ENCODE results near the gene UBXN2A.
A peak's percentile ranks its signal among the peaks of the same experiment; 100 is the strongest.

The UBXN2A gene

DNA sequence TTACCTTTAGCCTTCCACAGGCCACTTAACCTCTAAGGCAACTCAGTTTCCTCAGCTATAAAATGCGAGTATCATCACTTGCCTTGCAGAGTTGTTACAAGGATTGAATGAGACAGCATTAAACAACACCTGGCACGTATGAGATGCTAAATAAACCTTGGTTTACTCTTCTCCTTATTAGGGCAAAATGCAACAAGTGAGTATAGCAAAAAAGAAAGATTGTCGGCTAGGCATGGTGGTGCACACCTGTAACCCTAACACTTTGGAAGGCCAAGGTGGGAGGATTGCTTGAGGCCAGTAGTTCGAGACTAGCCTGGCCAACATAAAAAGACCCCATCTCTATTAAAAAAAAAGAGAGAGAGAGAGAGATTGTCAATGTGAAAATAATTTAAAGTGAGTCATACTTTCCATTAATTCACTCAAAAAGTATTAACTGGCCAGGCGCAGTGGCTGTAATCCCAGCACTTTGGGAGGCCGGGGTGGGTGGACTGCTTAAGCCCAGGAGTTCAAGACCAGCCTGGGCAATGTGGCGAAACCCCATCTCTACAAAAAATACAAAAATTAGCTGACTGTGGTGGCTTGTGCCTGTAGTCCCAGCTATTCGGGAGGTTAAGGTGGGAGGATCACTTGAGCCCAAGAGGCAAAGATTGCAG, 21.3 kb upstream of the UBXN2A start:
- no peak overlapping the region for H3K4me3 ChIP-seq (ENCODE audit: low read depth, low read length)
- in situ Hi-C loops (cut with HindIII; ENCODE audit: low sequenced_read_pairs), result no loop called here
- no peak for DNase-seq (ENCODE audit: low read depth)
- TF ChIP-seq, protein P1, sequence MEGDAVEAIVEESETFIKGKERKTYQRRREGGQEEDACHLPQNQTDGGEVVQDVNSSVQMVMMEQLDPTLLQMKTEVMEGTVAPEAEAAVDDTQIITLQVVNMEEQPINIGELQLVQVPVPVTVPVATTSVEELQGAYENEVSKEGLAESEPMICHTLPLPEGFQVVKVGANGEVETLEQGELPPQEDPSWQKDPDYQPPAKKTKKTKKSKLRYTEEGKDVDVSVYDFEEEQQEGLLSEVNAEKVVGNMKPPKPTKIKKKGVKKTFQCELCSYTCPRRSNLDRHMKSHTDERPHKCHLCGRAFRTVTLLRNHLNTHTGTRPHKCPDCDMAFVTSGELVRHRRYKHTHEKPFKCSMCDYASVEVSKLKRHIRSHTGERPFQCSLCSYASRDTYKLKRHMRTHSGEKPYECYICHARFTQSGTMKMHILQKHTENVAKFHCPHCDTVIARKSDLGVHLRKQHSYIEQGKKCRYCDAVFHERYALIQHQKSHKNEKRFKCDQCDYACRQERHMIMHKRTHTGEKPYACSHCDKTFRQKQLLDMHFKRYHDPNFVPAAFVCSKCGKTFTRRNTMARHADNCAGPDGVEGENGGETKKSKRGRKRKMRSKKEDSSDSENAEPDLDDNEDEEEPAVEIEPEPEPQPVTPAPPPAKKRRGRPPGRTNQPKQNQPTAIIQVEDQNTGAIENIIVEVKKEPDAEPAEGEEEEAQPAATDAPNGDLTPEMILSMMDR (IDR thresholded peaks at IDR 0.05; ENCODE audit: low read depth, low read length, missing control alignments), result no peak

DNA sequence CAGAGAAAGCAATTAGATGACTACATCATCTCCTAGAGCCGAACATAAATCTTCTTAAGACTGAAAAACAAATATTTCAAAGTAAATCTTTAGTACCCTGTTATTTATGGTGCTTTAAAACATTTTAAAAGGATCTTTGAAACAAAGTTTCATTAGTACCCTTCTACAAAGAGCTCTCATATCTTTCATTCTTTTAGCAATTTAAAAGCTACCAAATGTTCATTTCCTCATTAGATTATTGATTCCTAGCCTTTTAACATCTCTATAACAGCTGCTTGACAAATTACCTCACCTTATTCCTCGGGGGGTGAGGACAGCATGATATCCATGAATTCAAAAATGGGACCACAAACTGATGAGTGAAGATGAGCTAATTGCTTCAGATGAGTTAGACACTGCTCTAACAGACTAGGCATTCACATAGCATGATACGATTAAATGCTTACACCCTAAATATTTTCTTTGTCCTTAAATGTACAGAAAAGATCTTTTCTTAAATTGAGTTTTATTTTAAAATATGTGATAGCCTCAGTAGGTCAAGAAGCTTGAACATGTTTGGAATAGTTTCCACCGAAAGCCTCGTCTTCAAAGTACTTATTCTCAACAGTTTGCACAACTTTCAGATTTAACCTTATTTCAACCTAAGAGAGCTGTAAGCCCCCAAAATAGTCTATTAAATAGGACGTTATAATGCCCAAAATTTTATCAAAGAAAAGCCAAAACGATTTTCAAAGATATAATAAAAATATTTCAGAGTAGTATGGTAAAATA, 15.5 kb upstream of the UBXN2A start:
- no peak for DNase-seq (ENCODE audit: low read depth)
- TF ChIP-seq, protein P1 (IDR thresholded peaks at IDR 0.05; ENCODE audit: low read depth, low read length, missing control alignments), result no peak
- in situ Hi-C loops (cut with HindIII; ENCODE audit: low sequenced_read_pairs), result no loop called here
- peak overlapping the region; percentile 79 for H3K4me3 ChIP-seq (ENCODE audit: low read depth, low read length)

DNA sequence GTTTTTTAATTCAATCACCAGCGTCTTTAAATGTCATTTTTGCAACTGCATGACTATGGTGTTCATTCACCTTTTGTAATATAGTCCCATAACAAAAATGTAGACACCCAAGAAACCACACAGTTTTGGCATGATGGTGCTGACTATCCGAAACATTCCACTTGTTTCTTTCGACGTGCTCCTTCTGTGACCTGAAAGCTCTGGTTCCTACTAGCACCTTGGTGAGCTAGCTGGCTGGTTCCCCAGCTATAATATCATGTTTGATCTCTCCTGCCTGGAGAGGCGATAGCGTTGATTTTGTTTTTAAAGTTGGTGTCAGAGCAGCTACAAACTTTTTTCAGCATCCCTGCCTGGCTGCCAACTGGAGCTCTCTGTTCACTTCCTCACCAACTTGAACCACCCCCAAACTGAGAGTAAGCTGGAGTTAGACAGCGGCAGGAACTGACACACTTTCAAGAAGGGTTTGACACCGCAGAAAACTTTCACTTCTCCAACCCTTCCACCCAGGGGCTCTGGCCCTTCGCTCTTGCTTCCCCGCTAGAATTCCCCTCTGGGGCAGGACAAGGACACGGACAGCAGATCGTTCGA, 14.5 kb upstream of the UBXN2A start:
- no peak for DNase-seq (ENCODE audit: low read depth)
- H3K4me3 ChIP-seq (ENCODE audit: low read depth, low read length), result peak overlapping the region; percentile 79
- in situ Hi-C loops (cut with HindIII; ENCODE audit: low sequenced_read_pairs), result no loop called here
- TF ChIP-seq, protein P1 (IDR thresholded peaks at IDR 0.05; ENCODE audit: low read depth, low read length, missing control alignments), result no peak

DNA sequence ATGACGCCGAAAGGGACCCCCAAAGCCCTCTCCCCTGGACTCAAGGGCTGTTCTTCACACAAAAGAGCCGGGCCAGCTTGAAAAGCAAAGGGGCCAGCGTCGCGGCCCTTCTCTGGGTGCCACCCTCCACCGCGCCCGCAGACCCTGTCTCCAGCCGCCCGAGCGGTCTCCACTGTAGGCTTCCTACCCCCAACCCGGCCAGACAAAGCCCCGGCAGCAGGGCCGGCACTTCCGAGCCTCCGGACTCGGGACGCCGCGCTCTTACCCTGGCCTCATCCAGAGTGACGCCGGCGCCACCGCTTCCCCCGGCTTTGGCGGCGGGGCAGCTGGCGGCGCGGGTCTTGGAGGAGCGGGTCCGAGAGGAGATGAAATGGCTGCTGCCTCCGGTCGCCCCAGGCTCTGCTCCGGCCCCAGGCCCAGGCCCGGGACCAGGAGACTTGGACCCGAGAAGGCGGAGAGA, 13.9 kb upstream of the UBXN2A start:
- peak overlapping the region; percentile 79 for H3K4me3 ChIP-seq (ENCODE audit: low read depth, low read length)
- TF ChIP-seq, protein P1 (IDR thresholded peaks at IDR 0.05; ENCODE audit: low read depth, low read length, missing control alignments), result no peak
- in situ Hi-C loops (cut with HindIII; ENCODE audit: low sequenced_read_pairs), result no loop called here
- DNase-seq (ENCODE audit: low read depth), result no peak

DNA sequence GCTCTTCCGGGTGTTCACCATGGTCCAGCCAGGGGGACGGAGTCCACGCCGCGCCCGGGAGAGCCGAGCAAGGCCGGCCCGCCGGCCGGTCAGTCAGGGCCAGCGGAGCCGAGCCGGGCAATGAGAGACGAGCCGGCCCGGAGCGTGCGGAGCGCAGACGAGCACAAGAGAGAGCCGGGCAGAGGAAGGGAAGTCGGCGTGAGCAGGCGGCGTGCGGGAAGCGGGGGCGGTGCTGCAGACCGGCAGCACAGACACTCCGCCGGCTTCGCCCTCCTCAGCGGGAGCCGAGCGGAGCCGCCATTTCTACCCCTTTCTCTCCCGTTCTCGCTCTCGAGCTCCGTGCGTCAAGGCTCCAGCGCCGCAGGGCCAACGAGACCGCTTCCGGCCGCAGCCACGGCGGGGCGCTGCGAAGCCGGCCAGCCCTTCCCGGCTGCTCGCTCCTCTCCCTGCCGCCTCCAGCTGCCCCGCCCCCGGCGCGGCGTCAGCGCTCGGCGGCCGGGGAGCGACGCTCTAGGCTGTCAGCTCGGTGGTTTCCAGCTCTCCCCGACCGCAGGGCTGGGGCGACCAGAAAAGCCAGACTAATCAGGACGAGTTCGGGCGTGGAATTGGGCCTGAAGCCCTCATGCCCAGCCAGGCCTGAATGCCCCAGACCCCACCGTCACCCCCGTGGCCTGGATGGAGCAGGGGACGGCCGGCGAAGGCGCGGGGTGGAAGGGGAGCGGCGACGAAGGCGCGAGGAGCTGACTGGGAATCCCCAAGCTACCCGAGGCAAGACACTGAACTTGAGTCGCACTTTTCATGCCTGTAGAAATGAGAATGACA, 13.3 kb upstream of the UBXN2A start, which contains the start of gene ATAD2B:
TSS of gene ATAD2B (minus strand) at position 374 of the 822 bp plus-strand sequence. CDS start at position 21, 353 bp downstream.
- TF ChIP-seq, protein P1 (IDR thresholded peaks at IDR 0.05; ENCODE audit: low read depth, low read length, missing control alignments), result peak; percentile 58
- in situ Hi-C loops (cut with HindIII; ENCODE audit: low sequenced_read_pairs), result no loop called here
- DNase-seq (ENCODE audit: low read depth), result peak; percentile 86
- peak within 1 kb of the TSS; percentile 79 for H3K4me3 ChIP-seq (ENCODE audit: low read depth, low read length)

DNA sequence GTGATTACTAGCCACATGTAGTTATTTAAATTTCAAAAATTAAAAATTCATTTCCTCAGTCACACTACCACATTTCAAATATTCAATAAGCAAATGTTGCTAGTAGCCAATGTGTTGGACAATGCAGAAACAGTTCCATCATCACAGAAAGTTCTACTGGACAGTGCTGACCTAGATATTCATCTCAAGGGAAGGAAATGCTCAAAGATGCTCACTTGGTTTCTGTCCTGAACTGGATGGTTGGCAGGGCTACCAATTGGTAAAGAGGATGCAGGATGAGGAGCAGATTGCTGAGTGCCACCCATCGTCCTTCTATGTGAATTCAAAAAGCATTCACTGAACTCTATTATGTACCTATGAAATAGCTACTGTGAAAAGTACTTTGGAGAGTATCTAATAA, 6.0 kb upstream of the UBXN2A start:
- no peak for DNase-seq (ENCODE audit: low read depth)
- in situ Hi-C loops (cut with HindIII; ENCODE audit: low sequenced_read_pairs), result no loop called here
- TF ChIP-seq, protein P1 (IDR thresholded peaks at IDR 0.05; ENCODE audit: low read depth, low read length, missing control alignments), result no peak

More for the DNA sequence above, 6.0 kb upstream of the UBXN2A start:
- H3K4me3 ChIP-seq (ENCODE audit: low read depth, low read length), result no peak overlapping the region
